Astrocyte of the spinal cord (primary cell): Measurements from ENCODE around the gene METRNL.

ENCODE experiments used
- DNase-seq: peaks from one replicate; pipeline ENCODE4 v3.0.0; 2011; ENCODE audit warnings: low read depth, low spot score
- H3K4me3 ChIP-seq: 2 replicates; pipeline ENCODE4 v1.5.1; 2011; ENCODE audit warnings: low read depth, mild to moderate bottlenecking, low read length, moderate library complexity
- CTCF ChIP-seq: IDR thresholded peaks from 2 replicates; pipeline ENCODE4 v1.5.1; 2012; ENCODE audit warnings: low read depth, mild to moderate bottlenecking, low read length, inconsistent platforms
- in situ Hi-C: cut with HindIII; loops from 2 replicates; pipeline ENCODE4 v1.10.0; 2017; ENCODE audit warnings: low sequenced_read_pairs

Gene METRNL

GRCh38 chr17:83072600-83073358 is 6.6 kb upstream of the METRNL start:
- no peak overlapping the region for H3K4me3 ChIP-seq
- no peak for TF ChIP-seq CTCF
- DNase-seq = no peak
- in situ Hi-C loops = no loop called here

GRCh38 chr17:83073389-83074063 is 5.9 kb upstream of the METRNL start:
- in situ Hi-C loops = no loop called here
- DNase-seq = no peak
- no peak overlapping the region for H3K4me3 ChIP-seq
- no peak for TF ChIP-seq CTCF

DNA sequence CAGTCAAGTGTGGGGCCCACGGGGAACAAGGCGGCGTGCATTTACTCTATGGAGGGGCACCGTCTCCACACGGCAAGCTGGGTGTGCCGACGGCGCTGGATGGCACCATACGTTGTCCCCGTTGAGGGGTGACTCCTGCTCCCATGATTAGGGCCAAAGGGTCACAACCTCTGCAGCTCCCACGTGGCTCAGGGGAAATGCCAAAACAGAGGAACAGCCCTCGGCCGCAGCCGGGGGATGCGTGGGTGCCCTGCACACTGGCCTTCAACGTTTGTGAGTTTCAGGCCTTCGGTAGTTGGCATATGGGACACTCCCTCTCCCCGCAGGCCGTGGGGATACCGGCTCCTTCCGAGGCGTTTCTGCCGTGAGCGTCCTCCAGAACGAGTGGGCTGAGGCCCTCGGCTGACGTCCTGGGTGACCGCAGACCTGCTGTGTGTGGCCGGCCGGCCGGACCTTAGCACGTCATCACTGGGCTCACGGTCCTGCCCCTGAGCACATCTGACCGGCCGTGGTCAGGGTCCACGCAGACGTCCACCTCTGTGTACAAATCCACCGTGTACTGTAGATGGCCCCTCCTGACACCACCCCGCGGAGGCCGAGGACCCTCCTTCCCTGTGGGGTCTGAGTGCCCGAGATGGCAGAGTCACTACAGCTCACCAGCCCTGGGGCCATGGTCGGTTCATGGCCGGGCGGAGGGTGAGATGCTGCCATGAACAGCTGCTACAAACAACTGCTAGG is 4.8 kb upstream of the METRNL start:
- no peak for DNase-seq
- in situ Hi-C loops = no loop called here
- H3K4me3 ChIP-seq = no peak overlapping the region
- no peak for TF ChIP-seq CTCF

GRCh38 chr17:83075270-83075880 is 4.0 kb upstream of the METRNL start:
- in situ Hi-C loops = no loop called here
- TF ChIP-seq CTCF = no peak
- H3K4me3 ChIP-seq = no peak overlapping the region
- no peak for DNase-seq

DNA sequence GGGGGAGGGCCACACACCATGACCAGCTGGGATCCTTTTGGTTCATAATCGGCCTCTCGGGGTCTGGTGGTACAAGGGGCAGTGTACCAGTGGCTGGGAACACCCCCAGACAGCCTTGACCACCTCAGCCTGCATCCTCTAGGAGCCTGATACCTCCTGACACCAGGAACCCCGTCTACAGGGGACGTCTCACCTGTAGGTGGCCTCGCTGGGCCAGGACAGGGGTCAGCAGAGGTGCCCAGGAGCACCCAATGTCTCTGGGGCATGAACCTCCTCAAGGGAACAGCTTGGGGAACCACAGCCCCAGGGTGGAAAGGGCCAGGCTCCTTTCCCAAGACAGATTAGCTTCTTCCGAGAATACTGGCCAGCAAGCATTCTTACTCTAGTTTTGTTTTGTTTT is 2.5 kb upstream of the METRNL start:
- in situ Hi-C loops = no loop called here
- no peak overlapping the region for H3K4me3 ChIP-seq
- DNase-seq = no peak
- TF ChIP-seq CTCF = peak; percentile 28

DNA sequence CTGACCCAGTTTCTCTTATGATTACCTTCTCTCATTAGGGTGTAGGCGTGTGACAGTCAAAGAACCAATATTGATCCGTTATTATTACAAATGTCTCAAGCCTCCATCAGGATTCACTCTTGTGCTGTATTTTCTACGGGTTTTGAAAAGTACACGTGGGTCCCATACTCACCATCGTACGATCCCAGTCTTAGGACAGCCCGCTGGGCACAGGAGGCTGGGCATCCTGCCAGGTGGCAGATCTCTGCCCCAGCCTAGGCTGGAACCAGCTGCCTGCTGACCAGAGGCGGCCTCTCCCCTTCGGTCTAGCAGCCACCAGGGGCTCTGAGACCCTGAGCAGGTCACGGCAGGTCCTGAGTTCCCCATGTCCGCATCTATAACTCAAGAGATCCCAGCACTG is 2.0 kb upstream of the METRNL start:
- in situ Hi-C loops = no loop called here
- H3K4me3 ChIP-seq = no peak overlapping the region
- TF ChIP-seq CTCF = no peak
- DNase-seq = no peak
